SHP77 (cell line): ENCODE data around the gene H6PD.

Experiments
- DNase-seq, 2 experiments: peaks; one replicate each; lab custom pipeline; 2025; lab: John Stamatoyannopoulos, UW

The H6PD gene

DNA sequence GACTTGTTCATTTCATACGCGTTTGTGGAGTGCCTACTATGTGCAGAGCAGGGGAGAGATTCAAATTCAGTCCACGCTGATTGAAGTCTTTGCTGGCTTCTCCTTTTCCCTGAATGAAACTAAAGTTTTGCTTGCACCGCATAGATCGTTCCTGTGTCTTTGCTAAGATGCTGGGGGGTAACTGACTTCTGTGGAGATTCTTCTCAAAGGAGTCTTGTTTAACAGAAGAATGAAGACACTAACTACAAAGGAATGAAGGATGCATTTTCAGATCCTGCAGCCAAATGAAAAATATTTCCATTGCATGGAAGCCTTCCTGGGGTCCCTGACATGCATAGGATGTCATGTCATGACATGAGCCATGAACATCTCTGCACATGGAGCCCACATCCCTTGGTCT is 26.9 kb upstream of the H6PD start:
- no peak for DNase-seq

DNA sequence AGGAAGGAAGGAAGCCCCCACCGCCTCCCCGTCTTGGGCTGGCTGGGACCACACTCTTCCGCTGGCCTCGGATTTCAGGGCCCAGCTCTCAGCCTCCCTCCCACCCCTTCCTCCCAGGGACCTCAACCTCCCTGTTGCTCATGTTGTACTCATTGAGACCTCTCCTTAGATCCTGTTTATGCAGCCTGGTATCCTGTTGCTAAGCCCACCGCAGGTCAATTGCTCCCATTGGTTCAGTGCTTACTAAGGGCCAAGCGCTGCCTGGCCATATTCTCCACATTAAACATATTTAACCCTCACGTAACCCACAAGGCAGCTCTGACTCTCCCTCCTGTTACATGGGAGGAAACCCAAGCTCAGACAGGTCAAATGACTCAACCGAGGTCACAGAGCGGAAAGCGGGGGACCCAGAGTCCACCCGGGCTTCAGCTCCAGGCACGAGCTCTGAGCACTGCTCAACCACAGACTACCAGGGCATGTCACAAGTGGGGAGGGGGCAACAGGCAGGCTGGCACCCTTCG is 23.2 kb upstream of the H6PD start:
- DNase-seq: no peak

DNA sequence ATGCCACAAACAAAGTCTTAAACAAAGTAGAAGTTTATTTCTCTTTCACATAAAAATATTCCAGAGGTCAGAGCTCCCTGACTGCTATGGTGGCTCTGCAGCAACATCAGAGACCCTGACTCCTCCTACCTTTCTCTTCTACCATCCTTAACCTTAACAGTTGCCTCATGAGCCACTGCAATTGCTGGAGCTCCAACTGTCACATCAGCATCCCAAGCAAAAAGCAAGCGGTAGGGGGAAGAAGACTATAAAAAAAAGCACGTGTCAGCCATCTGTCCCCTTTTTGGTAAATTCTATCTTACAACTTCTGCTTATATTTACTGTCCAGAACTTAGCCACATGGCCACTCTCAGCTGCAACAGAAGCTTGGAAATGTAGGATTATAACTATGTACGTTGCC is 21.8 kb upstream of the H6PD start:
- DNase-seq: no peak

DNA sequence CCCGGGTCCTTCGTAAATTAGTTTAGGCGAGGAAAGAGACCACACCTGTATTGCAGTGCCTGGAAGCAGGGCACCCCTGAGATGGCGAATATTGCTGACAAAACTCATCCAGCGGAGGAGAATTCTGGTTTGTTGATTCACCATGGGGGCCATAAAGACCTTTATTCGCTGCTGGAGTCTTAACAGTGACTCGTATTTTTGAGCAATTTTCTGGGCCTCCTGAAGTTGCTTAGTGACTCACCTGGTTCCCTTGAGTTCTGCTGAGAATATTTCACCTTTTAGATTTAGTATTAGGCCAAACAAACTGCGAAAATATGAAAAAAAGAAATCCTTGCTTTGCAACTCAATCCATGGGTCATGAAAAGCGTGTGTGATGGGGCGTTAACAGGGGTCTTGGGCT is 20.6 kb upstream of the H6PD start:
- DNase-seq: no peak

DNA sequence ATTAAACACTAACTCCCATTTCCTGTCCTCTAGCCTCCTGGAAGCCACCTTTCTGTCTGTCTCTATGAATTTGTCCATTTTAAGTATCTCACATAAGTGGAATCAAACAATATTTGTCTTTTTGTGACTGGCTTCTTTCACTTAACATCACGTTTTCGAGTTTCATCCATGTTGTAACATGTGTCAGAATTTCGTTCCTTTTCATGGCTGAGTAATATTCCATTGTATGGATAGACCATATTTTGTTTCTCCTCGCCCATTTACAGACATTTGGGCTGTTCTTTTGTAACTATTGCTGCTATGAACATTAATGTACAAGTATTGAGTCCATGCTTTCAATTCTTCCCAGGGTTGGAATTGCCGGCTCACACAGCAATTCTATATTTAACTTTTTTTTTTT is 15.7 kb upstream of the H6PD start:
- DNase-seq: no peak

DNA sequence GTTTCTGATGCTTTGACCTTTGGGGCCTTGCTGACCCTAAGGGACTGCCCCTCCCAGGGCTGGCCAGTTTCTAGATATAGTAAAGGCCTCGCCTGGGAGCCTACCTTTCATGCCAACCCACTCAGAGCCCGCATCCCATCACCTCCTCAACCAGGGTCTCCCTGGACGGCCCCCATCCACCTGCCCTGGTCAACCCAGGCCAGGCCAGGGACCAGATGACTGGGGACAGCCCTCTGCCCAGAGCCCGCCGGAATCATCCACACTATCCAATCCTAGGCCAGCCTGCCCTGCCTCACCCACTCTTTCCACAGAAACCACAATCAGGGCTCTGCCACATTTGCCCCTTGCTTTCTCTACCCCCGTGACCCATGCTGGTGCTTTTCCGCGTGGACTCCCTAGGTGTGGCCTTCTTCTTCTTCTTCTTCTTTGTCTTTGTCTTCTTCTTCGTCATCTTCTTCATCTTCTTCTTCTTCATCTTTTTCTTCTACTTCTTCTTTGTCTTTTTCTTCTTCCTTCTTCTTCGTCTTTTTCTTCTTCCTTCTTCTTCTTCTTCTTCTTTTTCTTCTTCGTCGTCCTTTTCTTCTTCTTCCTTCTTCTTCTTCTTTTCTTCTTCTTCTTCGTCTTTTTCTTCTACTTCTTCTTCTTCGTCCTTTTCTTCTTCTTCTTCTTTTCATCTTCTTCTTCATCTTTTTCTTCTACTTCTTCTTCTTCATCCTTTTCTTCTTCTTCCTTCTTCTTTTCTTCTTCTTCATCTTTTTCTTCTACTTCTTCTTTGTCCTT is 11.5 kb upstream of the H6PD start:
- DNase-seq: no peak

DNA sequence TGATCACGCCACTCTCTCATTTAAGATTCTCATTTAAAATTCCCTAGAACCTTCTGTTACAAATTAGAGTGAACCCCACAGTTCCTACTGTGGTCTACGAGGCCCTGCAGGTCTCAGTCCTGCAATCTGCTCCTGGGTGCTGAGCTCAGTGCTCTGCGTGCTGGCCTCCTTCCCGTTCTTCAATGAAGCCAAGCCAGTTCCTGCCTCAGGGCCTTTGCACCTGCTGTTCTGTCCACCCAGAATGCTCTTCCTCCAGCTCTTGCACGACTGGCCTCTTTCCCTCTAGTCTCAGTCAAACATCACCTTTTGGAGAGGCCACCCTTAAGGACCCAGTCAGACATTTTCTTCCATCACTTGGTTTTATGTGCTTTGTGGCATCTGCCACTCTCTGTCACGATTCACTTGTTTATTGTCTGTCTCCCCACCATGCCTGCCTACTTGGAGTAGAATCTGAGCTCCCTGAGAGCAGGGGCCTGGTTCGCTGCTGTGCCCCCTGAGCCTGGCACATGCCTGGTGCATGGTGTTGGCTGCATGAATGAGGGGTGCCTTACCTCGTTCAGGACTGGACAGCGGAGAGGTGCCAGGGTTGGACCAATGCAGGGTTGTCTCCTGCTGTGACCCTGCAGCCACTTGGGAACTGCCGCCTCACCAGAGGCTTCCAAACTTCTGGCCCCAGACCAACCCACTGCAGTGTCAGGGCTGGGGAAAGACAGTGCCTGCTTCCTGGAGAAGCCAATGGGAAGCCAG is 9.7 kb upstream of the H6PD start:
- no peak for DNase-seq

DNA sequence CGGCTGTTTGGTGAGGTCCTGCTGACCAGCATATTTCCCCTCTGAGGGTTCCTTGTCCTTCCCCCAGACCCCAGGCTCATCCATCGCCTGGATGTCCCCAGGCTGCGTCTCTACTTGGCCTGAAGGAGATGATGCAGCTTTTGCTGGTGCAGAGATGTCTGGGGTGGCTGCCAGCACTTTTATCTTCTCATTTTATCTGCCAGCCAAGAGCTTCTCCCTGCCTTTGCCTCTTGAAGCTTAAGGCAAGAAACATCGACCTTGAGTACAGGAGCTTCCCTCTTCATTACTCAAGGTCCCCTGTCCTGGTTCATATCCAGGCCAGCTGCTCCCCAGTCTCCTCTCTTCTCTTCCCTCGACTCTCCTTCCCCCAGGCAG is 9.2 kb upstream of the H6PD start:
- DNase-seq: no peak

DNA sequence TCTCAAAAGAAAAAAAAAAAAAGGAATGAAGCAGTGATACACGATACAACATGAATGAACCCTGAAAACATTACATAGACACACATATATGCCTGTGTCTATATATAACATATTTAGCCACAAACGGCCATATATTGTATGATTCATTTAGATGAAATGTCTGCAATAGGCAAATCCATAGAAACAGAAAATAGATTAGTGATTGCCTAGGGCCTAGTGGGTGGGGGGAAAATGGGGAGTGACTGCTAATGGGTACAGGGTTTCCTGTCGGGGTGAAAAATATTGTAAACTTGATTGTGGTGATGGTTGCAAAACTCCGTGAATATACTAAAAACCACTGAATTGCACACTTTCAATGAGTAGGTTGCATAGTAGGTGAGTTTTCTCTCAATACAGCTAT is 6.0 kb upstream of the H6PD start:
- DNase-seq: no peak

DNA sequence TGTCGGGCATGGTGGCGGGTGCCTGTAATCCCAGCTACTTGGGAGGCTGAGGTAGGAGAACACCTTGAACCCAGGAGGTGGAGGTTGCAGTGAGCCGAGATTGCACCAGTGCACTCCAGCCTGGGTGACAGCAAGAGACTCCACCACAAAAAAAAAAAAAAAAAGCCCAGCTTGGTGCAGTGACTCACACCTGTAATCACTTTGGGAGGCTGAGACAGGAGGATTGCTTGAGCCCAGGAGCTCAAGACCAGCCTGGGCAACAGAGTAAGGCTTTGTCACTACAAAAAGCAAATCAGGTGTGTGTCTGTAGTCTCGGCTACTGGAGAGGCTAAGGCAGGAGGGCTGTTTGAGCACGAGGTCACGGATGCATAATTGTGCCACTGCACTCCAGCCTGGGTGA is 5.0 kb upstream of the H6PD start:
- no peak for DNase-seq

DNA sequence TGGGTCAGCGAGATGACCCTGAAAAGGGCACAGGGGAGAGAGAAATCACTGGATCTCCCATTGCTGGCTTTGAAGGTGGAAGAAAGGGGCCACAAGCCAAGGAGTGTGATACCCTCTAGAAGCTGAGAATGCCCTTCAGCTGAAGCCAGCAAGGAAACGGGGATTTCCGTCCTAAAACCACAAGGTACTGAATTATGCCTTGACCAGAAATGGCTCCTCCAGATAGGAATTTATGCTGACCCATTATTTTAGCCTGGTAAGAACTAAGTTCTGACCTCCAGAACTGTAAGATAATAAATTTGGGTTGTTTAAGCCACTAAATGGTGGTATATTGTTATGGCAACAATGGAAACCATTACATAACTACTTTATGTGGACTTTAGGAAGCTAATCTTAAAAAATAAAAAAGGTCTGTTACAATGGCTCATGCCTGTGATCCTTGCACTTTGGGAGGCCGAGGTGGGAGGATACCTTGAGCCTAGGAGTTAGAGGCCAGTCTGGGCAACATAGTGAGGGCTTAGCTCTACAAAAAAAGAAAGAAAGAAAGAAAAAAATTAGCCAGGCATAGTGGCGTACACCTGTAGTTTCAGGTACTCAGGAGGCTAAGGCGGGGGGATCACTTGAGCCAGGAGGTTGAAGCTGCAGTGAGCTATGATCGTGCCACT is 3.6 kb upstream of the H6PD start:
- no peak for DNase-seq

DNA sequence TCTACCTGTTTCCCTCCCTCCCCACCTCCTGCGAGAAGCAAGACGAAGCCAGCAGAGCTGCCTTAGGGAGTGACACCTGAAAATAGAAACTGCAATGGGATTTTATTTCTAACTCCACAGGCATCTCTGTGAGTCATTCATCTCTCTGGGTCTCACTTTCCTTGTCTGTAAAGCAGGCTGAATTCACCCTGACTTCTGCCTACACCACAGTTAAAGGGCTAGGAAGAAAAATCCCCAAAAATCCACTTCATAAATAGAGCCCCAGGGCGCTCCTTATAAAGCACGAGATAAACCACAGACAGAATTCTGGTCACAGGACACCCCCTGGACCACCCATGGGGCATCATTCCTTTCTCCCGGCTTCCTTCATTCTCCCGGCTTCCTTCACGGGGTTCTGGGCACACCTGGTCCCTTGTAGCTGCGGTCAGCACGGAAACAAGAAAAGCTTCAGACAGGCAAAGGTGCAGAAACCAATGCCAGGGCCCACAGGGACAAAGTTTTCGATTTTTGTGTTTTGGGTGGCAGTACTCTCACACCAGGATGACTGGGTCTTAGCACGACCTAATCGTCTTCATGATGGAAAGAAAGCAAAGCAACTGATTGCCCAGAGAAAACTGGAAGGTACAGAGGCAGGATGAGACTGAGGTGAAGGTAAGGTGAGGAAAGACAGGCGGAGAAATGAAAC is 2.8 kb upstream of the H6PD start:
- DNase-seq: no peak

DNA sequence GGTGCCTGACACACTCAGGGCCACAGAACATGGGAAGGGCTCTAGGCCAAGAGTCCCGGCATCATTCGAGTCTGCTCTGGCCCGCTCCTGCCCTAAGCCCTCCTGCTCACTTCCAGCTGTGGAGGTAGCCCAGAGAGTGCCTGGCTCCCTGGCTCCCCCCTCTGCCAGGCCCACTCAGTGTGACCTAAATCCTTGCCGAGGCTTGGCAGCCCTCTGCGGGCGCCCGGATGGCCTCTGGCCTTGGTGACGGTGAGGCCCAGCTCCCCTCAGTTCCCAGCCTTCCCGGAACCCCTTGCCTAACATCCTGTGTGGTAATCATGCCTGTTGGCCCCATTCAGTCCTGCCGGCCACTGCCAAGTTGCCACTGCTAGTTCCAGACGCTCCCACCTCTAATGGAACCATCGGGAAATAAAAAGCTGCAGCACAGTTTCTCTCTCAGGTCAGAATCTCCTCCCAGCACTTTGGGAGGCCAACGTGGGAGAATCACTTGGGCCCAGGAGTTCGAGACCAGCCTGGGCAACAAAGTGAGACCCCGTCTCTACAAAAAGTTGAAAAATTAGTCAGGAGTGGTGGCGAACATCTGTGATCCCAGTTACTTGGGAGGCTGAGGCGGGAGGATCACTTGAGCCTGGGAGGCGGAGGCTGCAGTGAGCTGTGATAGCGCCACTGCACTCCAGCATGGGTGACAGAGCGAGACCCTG is 1.2 kb upstream of the H6PD start:
- peak; percentile 19 to 22 for DNase-seq

DNA sequence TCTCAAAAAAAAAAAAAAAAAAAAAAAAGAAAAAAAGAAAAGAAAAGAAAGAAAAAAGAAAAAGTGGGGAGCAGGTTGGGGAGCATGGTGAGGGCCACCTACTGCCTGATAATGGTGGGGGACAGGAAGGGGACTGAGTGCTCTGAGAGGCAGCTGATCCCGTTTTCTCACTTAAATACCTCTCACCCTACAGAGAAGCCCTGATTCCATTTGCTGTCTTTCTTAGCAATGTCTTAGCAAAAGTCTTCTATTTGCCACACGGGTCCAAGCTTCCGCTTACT is 692 bp upstream of the H6PD start:
- no peak for DNase-seq

DNA sequence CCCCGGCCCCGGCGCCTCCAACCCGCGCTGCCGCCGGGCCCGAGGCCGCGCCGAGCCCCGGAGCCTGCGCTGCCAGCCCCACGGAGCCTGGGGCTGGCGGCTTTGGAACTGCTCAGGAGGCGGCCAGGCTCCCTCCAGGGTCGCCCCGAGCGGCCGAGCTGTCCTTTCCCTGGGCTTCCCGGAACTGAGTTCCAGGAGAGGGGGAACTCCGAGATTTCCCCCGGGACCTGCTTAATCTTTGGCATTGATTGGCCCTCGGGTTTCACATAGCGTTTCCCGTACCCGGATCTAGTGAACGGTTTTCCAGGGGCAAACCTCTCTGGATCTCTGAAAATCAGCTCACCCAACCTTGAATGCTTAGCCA is 504 bp downstream of the H6PD start:
- peak; percentile 44 to 50 for DNase-seq

DNA sequence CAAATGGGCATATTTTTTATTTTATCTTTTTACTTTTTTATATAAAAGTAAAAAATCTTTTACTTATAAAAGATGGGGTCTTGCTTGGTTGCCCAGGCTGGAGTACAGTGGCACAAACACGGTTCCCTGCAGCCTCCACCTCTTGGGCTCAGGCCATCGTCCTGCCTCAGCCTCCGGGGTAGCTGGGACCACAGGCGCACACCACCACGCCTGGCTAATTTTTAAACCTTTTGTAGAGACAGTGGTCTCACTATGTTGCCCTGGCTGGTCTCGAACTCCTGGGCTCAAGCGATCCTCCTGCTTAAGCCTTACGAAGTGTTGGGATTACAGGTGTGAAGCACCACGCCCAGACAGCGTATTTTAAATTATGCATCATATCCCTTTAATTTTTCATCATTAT is 986 bp downstream of the H6PD start:
- no peak for DNase-seq

DNA sequence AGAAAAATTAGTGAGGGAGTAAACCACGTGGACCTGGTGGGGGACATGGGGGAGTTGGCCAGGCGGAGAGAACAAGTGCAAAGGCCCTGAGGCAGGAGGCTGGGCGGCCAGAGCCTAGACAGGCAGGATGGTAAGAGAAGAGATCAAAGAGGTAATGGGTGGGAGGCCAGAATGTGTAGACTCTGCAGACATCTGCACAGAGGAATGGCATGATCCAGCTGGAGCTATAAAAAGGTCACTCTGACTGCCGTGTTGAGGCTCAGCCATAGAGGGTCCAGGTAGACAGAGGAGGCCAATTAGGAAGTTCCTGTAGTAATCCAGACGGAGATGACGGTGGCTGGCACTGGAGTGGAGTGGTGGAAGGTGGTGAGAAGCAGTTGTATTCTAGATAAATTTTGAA is 3.6 kb downstream of the H6PD start:
- peak; percentile 9 to 43 for DNase-seq

DNA sequence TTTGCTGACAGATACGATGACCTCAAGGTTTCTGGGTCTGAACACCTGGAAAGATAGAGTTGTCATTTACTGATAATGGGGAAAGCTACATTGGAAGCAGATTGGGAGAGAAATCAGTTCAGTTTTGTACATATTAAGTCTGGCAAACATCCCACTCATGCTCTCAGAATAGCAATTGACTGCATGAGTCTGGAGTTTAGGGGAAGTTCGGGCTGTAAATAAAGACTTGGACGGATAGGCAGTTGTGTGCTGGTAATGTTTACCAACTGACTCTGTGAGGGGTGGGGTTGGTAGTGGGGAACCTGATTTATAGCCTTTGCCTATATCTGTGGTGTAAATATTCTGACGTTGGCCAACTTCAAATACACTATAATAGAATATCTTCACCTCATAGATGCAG is 4.0 kb downstream of the H6PD start:
- peak in 1 of 2 experiments; percentile 5 for DNase-seq

DNA sequence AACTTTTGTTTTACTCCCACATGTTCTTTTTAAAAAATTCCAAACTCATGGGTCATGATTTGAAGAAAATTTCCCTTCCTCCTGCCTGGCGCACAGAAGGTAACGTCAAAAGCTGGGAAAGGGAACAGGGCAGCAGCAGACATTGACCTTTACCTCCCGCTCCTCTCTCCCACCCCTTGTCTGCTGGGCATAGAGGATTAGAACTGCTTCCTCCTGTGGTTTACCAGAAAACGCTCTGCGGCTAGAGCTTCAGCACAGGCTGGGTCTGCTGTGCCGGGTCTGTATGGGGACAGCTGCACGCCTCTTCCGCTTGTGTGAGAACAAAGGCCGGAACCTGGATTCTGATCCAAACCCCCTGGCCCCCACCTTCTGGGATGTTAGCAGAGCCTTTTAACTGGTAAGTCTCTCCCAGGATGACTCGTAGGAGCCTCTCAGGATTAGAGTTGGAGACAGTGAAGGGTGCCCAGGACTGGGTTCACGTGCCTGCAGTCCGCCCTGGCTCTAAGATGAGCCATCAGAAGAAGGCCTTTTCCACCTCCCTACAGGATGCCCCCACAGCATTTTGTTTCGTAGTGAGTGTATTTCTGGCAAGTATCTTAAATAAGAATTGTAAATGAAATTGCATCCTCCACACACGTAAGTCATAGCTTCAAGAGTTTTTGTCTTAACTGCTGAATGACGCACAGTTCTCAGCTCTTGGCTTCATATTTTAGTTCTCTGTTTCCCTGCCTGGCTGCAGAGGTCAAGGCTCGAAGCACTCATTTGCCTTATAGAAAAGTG is 5.2 kb downstream of the H6PD start:
- peak; percentile 1 to 9 for DNase-seq

DNA sequence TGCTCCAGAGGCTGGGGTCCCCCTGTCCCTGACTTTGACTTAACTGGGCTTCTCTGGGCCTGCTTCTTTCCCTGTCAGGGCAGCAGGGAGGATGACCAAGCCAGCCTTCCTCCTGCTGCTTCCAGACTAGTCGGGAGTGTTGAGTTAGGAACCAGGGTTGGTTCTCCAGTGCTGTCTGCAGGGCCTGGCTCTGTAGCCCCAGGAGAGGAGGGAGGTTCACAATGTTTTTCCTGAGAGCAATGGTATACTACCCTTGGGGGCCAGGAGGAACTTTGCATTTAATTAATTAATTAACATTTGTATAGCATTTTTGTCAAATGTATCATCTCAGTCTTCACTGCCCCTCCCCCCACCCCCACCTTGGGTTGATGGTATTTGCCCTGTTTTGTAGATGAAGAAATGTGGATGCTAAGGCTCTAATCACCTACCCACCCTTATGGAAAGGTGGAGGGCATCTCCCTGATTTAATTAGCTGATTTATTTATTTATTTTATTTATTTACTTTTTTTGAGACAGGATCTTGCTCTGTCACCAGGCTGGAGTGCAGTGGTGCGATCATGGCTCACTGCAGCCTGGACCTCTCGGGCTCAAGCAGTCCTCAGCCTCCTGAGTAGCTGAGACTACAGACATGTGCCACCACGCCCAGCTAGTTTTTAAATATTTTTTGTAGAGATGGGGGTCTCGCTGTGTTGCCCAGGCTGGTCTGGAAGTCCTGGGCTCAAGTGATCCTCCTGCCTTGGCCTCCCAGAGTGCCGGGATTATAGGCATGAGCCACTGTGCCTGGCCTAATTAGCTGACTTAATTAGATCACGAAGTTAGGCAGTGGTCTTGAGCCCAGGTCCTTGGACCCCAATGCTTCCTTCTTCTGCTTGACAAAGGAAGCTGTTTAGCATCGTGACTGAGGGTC is 6.6 kb downstream of the H6PD start:
- DNase-seq: no peak
